Left ventricle myocardium inferior (tissue), 1 donor: ENCODE measurements around the gene CHURC1. TPM values are rescaled to one million over a fixed set of nuclear protein-coding genes. Genes with fewer than 3 reads are reported as not detected.
A peak's percentile ranks its signal among the peaks of the same experiment; 100 is the strongest.

ENCODE experiments used
- DNase-seq: peaks from one replicate; pipeline ENCODE4 v3.0.0-alpha.2; 2020
- H3K27ac ChIP-seq: fragments of 200-600 bp; replicated peaks from 2 replicates; pipeline ENCODE4 v1.8.0; 2021
- H3K27me3 ChIP-seq: fragments of 200-600 bp; 2 replicates; pipeline ENCODE4 v1.8.0; 2021; ENCODE audit warnings: low read depth
- H3K36me3 ChIP-seq: fragments of 200-600 bp; 2 replicates; pipeline ENCODE4 v1.8.0; 2021
- H3K4me1 ChIP-seq: fragments of 200-600 bp; 2 replicates; pipeline ENCODE4 v1.8.0; 2021
- H3K4me3 ChIP-seq: fragments of 200-600 bp; 2 replicates; pipeline ENCODE4 v1.8.0; 2021; ENCODE audit warnings: mild to moderate bottlenecking, moderate library complexity
- H3K9me3 ChIP-seq: fragments of 200-600 bp; replicated peaks from 2 replicates; pipeline ENCODE4 v1.8.0; 2021
- intact Hi-C: fragments of 100-400 bp; cut with micrococcal nuclease; formaldehyde crosslinking; loops from one replicate; pipeline ENCODE4 v1.11.0; 2022
- total RNA-seq: library from RNA; stranded (reverse); fragmentation: NEBNext Ultra II Directional; extraction: Animal tissue kit (Norgen Biotek cat#: 25700); gene quantifications from one replicate; pipeline ENCODE4 v1.2.1, GENCODE V29; 2021
- TF ChIP-seq, protein P1 (sequence below): fragments of 200-600 bp; IDR thresholded peaks from 2 replicates; pipeline ENCODE4 v1.8.0; 2021; ENCODE audit warnings: antibody characterized with exemption, mild to moderate bottlenecking, borderline replicate concordance
- donor health status: DM: no; HTN: yes; CAD: no; lungs with severe emphysema.

Gene CHURC1
- total RNA-seq, 1 donor from 2014 or later: 89.8 TPM

- DNase-seq: no peak
- Histone ChIP-seq H3K4me1 (peaks cover 51% of the 10 kb centered on the region), H3K36me3 (peaks cover 9% of the 10 kb centered on the region), H3K4me3 (no peak overlapping the region), H3K27me3 (no peaks in the 10 kb centered on the region), H3K27ac (peak overlapping the region; percentile 57), H3K9me3 (no peaks in the 10 kb centered on the region)
- TF ChIP-seq, protein P1, sequence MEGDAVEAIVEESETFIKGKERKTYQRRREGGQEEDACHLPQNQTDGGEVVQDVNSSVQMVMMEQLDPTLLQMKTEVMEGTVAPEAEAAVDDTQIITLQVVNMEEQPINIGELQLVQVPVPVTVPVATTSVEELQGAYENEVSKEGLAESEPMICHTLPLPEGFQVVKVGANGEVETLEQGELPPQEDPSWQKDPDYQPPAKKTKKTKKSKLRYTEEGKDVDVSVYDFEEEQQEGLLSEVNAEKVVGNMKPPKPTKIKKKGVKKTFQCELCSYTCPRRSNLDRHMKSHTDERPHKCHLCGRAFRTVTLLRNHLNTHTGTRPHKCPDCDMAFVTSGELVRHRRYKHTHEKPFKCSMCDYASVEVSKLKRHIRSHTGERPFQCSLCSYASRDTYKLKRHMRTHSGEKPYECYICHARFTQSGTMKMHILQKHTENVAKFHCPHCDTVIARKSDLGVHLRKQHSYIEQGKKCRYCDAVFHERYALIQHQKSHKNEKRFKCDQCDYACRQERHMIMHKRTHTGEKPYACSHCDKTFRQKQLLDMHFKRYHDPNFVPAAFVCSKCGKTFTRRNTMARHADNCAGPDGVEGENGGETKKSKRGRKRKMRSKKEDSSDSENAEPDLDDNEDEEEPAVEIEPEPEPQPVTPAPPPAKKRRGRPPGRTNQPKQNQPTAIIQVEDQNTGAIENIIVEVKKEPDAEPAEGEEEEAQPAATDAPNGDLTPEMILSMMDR: no peak
- intact Hi-C loops: no loop called here
Observed at GRCh38 chr14:64948612-64949210, 34.5 kb downstream of the CHURC1 start.

DNA sequence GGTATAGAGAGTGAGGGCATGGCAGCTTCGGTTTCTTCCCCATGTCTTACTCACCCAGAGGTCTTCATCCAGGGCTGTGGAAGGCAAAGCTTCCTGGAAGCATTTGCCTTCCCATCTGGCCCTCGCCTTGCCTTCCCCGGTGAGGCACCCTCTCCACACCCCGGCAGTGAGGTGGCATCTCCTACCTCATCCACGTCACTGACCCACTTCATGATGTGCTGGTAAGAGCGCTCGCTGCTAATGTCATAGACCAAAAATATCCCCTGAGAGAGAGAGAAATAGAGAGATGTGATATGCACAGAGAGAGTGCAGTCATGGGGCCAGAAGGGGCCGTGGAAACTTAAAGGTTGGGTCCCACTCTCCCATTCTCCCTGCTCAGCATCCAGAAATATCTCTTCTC lies 36.6 kb downstream of the CHURC1 start:
- DNase-seq: peak; percentile 69
- TF ChIP-seq, protein P1: no peak
- Histone ChIP-seq H3K27me3 (no peaks in the 10 kb centered on the region), H3K27ac (peak overlapping the region; percentile 91), H3K4me3 (peak overlapping the region; percentile 49), H3K4me1 (peaks cover 51% of the 10 kb centered on the region), H3K36me3 (peaks cover 9% of the 10 kb centered on the region), H3K9me3 (no peaks in the 10 kb centered on the region)
- intact Hi-C loops: no loop called here

DNA sequence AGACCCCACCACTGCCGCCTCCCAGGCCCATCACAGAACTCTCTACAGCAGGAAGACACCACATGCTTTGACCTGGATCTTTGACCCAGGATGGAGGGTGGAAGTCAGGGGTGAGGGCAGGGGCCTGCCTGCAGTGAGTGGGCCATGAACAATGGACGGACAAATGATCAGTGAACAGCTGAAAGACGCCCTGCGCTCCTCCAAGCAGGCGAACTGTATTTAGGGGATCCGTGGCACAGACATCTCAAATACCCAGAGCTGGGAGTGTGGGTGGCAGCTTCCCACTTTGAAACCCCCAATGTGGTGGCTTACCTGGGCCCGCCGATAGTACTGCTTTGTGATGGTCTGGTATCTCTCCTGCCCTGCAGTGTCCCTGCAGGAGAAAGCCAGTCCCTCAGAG lies 37.0 kb downstream of the CHURC1 start:
- TF ChIP-seq, protein P1: no peak
- H3K36me3 ChIP-seq: peaks cover 9% of the 10 kb centered on the region
- H3K27me3 ChIP-seq: no peaks in the 10 kb centered on the region
- no peaks in the 10 kb centered on the region for H3K9me3 ChIP-seq
- peak overlapping the region; percentile 49 for H3K4me3 ChIP-seq
- DNase-seq: no peak
- H3K4me1 ChIP-seq: peaks cover 51% of the 10 kb centered on the region
- H3K27ac ChIP-seq: peak overlapping the region; percentile 91
- intact Hi-C loops: no loop called here

- Histone ChIP-seq H3K27ac (peak overlapping the region; percentile 91), H3K4me1 (peaks cover 51% of the 10 kb centered on the region), H3K4me3 (no peak overlapping the region), H3K9me3 (no peaks in the 10 kb centered on the region), H3K36me3 (peaks cover 9% of the 10 kb centered on the region), H3K27me3 (no peaks in the 10 kb centered on the region)
- TF ChIP-seq, protein P1: no peak
- intact Hi-C loops: no loop called here
- DNase-seq: no peak
Observed at GRCh38 chr14:64951724-64952123, 37.5 kb downstream of the CHURC1 start.

- DNase-seq: no peak
- TF ChIP-seq, protein P1: no peak
- H3K27me3 ChIP-seq: no peaks in the 10 kb centered on the region
- no peaks in the 10 kb centered on the region for H3K9me3 ChIP-seq
- peak overlapping the region; percentile 91 for H3K27ac ChIP-seq
- peaks cover 9% of the 10 kb centered on the region for H3K36me3 ChIP-seq
- intact Hi-C loops: no loop called here
- no peak overlapping the region for H3K4me3 ChIP-seq
- H3K4me1 ChIP-seq: peaks cover 51% of the 10 kb centered on the region
Observed at GRCh38 chr14:64952598-64953309, 38.5 kb downstream of the CHURC1 start.
